Measurements from ENCODE around the gene MLXIP.

Gene MLXIP

GRCh38 chr12:122130150-122130549, 51.6 kb downstream of the MLXIP start:
- Histone ChIP-seq H3F3A (ENCODE audit: insufficient read depth) (no peaks in the 10 kb centered on the region), H3K9ac (ENCODE audit: low read length) (no peak overlapping the region), H3K9me3 (ENCODE audit: insufficient read depth, low read length) (no peaks in the 10 kb centered on the region), H3K79me2 (ENCODE audit: insufficient read depth, low read length) (peaks cover 15% of the 10 kb centered on the region; the same call in 1 of the 2 replicates), H3K9me2 (replicated peaks; ENCODE audit: insufficient read depth, low read length) (no peaks in the 10 kb centered on the region), H3K4me2 (ENCODE audit: low read depth, low read length, poor library complexity, severe bottlenecking) (no peak overlapping the region), H4K20me1 (ENCODE audit: low read depth, low read length) (no peaks in the 10 kb centered on the region), H3K27ac (ENCODE audit: low read depth, low read length) (no peak overlapping the region), H3K36me3 (ENCODE audit: low read length) (no peaks in the 10 kb centered on the region), H2AFZ (ENCODE audit: low read depth, low read length, severe bottlenecking) (no peak overlapping the region), H3K27me3 (ENCODE audit: low read length) (no peaks in the 10 kb centered on the region), H3K4me3 (ENCODE audit: insufficient read depth, low read length, poor library complexity, severe bottlenecking) (no peak overlapping the region)
- TF ChIP-seq, protein P1, sequence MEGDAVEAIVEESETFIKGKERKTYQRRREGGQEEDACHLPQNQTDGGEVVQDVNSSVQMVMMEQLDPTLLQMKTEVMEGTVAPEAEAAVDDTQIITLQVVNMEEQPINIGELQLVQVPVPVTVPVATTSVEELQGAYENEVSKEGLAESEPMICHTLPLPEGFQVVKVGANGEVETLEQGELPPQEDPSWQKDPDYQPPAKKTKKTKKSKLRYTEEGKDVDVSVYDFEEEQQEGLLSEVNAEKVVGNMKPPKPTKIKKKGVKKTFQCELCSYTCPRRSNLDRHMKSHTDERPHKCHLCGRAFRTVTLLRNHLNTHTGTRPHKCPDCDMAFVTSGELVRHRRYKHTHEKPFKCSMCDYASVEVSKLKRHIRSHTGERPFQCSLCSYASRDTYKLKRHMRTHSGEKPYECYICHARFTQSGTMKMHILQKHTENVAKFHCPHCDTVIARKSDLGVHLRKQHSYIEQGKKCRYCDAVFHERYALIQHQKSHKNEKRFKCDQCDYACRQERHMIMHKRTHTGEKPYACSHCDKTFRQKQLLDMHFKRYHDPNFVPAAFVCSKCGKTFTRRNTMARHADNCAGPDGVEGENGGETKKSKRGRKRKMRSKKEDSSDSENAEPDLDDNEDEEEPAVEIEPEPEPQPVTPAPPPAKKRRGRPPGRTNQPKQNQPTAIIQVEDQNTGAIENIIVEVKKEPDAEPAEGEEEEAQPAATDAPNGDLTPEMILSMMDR (IDR thresholded peaks at IDR 0.05; ENCODE audit: insufficient read depth, low read length, poor library complexity, severe bottlenecking): no peak

GRCh38 chr12:122133192-122133950, 54.8 kb downstream of the MLXIP start:
- Histone ChIP-seq H4K20me1 (ENCODE audit: low read depth, low read length) (no peaks in the 10 kb centered on the region), H3K27me3 (ENCODE audit: low read length) (no peaks in the 10 kb centered on the region), H3K27ac (ENCODE audit: low read depth, low read length) (no peak overlapping the region), H3F3A (ENCODE audit: insufficient read depth) (no peaks in the 10 kb centered on the region), H3K9ac (ENCODE audit: low read length) (no peak overlapping the region), H3K9me3 (ENCODE audit: insufficient read depth, low read length) (no peaks in the 10 kb centered on the region), H3K4me3 (ENCODE audit: insufficient read depth, low read length, poor library complexity, severe bottlenecking) (no peak overlapping the region), H3K79me2 (ENCODE audit: insufficient read depth, low read length) (no peaks in the 10 kb centered on the region), H3K4me2 (ENCODE audit: low read depth, low read length, poor library complexity, severe bottlenecking) (no peak overlapping the region), H3K9me2 (replicated peaks; ENCODE audit: insufficient read depth, low read length) (no peaks in the 10 kb centered on the region), H2AFZ (ENCODE audit: low read depth, low read length, severe bottlenecking) (no peak overlapping the region), H3K36me3 (ENCODE audit: low read length) (no peaks in the 10 kb centered on the region)
- TF ChIP-seq, protein P1 (IDR thresholded peaks at IDR 0.05; ENCODE audit: insufficient read depth, low read length, poor library complexity, severe bottlenecking): no peak
- no peak for TF ChIP-seq EZH2phosphoT487 (conservative IDR thresholded peaks at IDR 0.05; ENCODE audit: low read length)

- no peak overlapping the region for H3K9ac ChIP-seq (ENCODE audit: low read length)
- no peaks in the 10 kb centered on the region for H3K27me3 ChIP-seq (ENCODE audit: low read length)
- no peak overlapping the region for H3K4me3 ChIP-seq (ENCODE audit: insufficient read depth, low read length, poor library complexity, severe bottlenecking)
- no peaks in the 10 kb centered on the region for H3K36me3 ChIP-seq (ENCODE audit: low read length)
- H3K79me2 ChIP-seq (ENCODE audit: insufficient read depth, low read length): no peaks in the 10 kb centered on the region
- H3K27ac ChIP-seq (ENCODE audit: low read depth, low read length): no peak overlapping the region
- no peak overlapping the region for H2AFZ ChIP-seq (ENCODE audit: low read depth, low read length, severe bottlenecking)
- no peaks in the 10 kb centered on the region for H3F3A ChIP-seq (ENCODE audit: insufficient read depth)
- no peaks in the 10 kb centered on the region for H3K9me2 ChIP-seq (replicated peaks; ENCODE audit: insufficient read depth, low read length)
- H3K4me2 ChIP-seq (ENCODE audit: low read depth, low read length, poor library complexity, severe bottlenecking): no peak overlapping the region
- no peaks in the 10 kb centered on the region for H4K20me1 ChIP-seq (ENCODE audit: low read depth, low read length)
- no peaks in the 10 kb centered on the region for H3K9me3 ChIP-seq (ENCODE audit: insufficient read depth, low read length)
- TF ChIP-seq, protein P1 (IDR thresholded peaks at IDR 0.05; ENCODE audit: insufficient read depth, low read length, poor library complexity, severe bottlenecking): no peak
- TF ChIP-seq EZH2phosphoT487 (conservative IDR thresholded peaks at IDR 0.05; ENCODE audit: low read length): no peak
Observed at GRCh38 chr12:122135437-122136031, 57.0 kb downstream of the MLXIP start.
